ENCODE data around the gene SPOCK2. TPM values are rescaled to one million over a fixed set of nuclear protein-coding genes. Genes with fewer than 3 reads are reported as not detected.

SPOCK2 gene
- total RNA-seq, 4 donors from 2014 or later = 4.6 to 12.1 (median 7.8) TPM

- H3K9me3 ChIP-seq = no peaks in the 10 kb centered on the region
- WGBS = 84% methylated on average over 19 of the region's 19 CpGs
- intact Hi-C loops (cut with DNase I) = no loop called here
- no peak overlapping the region for H3K4me3 ChIP-seq
- H3K27me3 ChIP-seq = peaks cover 0 to 9% (median 0%) of the 10 kb centered on the region in 4 donors
- DNase-seq (ENCODE audit: extremely low spot score) = no peak
- TF ChIP-seq POLR2AphosphoS5 (IDR thresholded peaks at IDR 0.05) = no peak
- TF ChIP-seq POLR2A (IDR thresholded peaks at IDR 0.05; ENCODE audit: low read depth) = no peak
- no peak for TF ChIP-seq CTCF (IDR thresholded peaks at IDR 0.05)
- H3K4me1 ChIP-seq = no peaks in the 10 kb centered on the region
- no peaks in the 10 kb centered on the region for H3K36me3 ChIP-seq
- no peak overlapping the region for H3K27ac ChIP-seq (replicated peaks in 1 of 4)
These were observed 28.2 kb downstream of the SPOCK2 start for GRCh38 chr10:72059843-72060822.

GRCh38 chr10:72058989-72059842 is 29.1 kb downstream of the SPOCK2 start:
- no peak for DNase-seq (ENCODE audit: extremely low spot score)
- WGBS = 56% methylated on average over 19 of the region's 21 CpGs
- Histone ChIP-seq H3K27ac (replicated peaks in 1 of 4) (no peak overlapping the region), H3K27me3 (peaks cover 0 to 9% (median 0%) of the 10 kb centered on the region in 4 donors), H3K4me1 (no peaks in the 10 kb centered on the region), H3K36me3 (no peaks in the 10 kb centered on the region), H3K9me3 (no peaks in the 10 kb centered on the region), H3K4me3 (no peak overlapping the region)
- intact Hi-C loops (cut with DNase I) = no loop called here
- TF ChIP-seq CTCF (IDR thresholded peaks at IDR 0.05) (no peak), POLR2AphosphoS5 (IDR thresholded peaks at IDR 0.05) (no peak), POLR2A (IDR thresholded peaks at IDR 0.05; ENCODE audit: low read depth) (no peak), EP300 (IDR thresholded peaks at IDR 0.05) (no peak)

GRCh38 chr10:72058347-72058898 is 29.9 kb downstream of the SPOCK2 start:
- no peak overlapping the region for H3K4me3 ChIP-seq
- intact Hi-C loops (cut with DNase I) = no loop called here
- no peaks in the 10 kb centered on the region for H3K36me3 ChIP-seq
- WGBS = 91% methylated on average over 12 of the region's 12 CpGs
- peaks cover 0 to 9% (median 0%) of the 10 kb centered on the region in 4 donors for H3K27me3 ChIP-seq
- no peak for DNase-seq (ENCODE audit: extremely low spot score)
- TF ChIP-seq POLR2A (IDR thresholded peaks at IDR 0.05; ENCODE audit: low read depth) (no peak), CTCF (IDR thresholded peaks at IDR 0.05) (no peak)
- no peak overlapping the region for H3K27ac ChIP-seq (replicated peaks in 1 of 4)
- H3K9me3 ChIP-seq = no peaks in the 10 kb centered on the region
- H3K4me1 ChIP-seq = no peaks in the 10 kb centered on the region

- Histone ChIP-seq H3K4me3 (no peak overlapping the region), H3K9me3 (no peaks in the 10 kb centered on the region), H3K27me3 (peaks cover 0 to 9% (median 0%) of the 10 kb centered on the region in 4 donors), H3K27ac (replicated peaks in 1 of 4) (no peak overlapping the region), H3K36me3 (no peaks in the 10 kb centered on the region), H3K4me1 (no peaks in the 10 kb centered on the region)
- intact Hi-C loops (cut with DNase I) = no loop called here
- TF ChIP-seq EP300 (IDR thresholded peaks at IDR 0.05) (no peak), CTCF (IDR thresholded peaks at IDR 0.05) (no peak), POLR2A (IDR thresholded peaks at IDR 0.05; ENCODE audit: low read depth) (no peak), POLR2AphosphoS5 (IDR thresholded peaks at IDR 0.05) (no peak)
- no peak for DNase-seq (ENCODE audit: extremely low spot score)
- WGBS = 92% methylated on average over 18 of the region's 25 CpGs
These were observed 31.2 kb downstream of the SPOCK2 start for GRCh38 chr10:72056932-72057751.

Measured in esophagus muscularis mucosa (tissue), 4 donors.